ENCODE data around the gene LCMT1.
"Not testable (repeated sequence)": the region's sequence is repeated elsewhere in the genome, so short reads cannot be mapped to it uniquely, and the experiment has no call there.

The LCMT1 gene

DNA sequence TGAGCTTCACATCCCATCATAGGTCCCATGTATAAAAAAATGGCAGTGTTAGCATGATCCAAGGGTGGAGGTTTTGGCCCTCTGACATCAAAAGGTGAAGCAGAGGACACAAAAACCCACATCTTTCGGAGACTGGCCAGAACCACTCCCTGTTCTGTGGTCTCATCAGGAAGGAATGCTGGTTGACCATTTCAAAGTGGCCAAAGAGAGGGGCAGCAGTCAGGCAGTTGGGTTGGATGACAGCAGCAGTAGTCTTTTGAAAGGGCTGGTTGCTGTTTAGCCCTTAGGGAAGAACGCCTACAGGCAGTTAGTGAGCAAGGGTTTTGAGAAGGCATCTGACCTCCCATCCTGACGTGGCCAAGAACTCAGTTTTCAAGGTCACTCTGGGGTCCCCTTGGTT lies 40.5 kb downstream of the LCMT1 start:
- no peak for DNase-seq

DNA sequence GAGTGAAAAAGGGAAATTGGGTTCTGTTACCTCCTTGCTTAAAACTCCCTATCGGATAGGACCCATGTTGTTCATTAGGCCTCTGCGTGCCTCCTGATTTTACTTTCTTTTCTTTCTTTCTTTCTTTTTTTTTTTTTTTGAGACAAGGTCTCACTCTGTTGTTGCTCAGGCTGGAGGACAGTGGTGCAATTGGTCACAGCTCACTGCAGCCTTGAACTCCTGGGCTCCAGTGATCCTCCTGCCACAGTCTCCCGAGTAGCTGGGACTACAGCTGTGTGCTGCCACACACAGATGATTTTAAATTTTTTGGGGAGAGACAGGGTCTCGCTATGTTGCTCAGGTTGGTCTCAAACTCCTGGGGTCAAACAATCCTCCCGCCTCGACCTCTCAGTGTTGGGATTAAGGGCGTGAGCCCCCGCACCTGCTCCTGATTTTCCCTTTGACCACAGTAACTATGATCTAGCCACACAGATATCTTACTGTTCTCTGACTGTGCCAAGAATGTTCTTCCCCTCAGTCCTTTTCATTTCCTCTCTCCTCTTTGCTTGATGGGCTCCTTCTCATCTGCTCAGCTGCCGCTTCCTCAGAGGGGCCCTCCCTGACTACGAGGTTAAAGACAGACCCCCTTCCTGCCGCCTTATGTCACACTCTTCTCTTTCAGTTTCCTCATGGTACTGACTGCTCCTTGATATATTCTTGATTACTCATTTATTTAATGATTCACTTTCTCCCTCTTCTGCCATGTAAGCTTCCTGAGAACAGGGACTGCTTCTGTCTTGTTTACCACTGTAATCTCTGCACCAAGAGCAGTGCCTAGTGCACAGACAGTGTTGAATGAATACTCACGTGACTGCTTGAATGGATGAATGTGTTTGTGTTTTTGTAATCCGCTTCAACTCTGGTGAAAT lies 44.3 kb downstream of the LCMT1 start:
- DNase-seq: no peak

DNA sequence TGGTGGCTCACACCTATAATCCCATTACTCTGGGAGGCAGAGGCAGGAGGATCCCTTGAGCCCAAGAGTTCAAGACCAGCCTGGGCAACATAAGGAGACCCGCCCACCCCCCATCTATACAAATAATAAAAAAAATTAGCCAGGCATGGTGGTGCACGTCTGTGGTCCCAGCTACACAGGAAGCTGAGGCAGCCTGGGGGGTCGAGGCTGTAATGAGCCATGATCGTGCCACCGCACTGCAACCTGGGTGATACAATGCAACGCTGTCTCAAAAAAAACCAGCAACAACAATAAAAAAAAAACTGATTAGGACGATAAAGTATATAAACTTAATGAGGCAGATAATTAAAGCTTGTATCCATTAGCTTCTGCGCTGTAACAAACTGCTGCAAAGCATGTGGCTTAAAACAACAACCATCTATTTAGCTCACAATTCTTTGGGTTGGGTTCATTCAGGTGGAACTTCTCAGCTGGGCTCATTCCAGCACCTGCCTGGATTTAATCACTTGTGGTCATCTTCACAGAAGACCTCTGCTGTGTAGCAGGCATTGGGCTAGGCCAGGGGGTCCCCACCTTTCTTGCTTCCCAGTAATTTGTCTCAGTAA lies 45.8 kb downstream of the LCMT1 start:
- DNase-seq: no peak

DNA sequence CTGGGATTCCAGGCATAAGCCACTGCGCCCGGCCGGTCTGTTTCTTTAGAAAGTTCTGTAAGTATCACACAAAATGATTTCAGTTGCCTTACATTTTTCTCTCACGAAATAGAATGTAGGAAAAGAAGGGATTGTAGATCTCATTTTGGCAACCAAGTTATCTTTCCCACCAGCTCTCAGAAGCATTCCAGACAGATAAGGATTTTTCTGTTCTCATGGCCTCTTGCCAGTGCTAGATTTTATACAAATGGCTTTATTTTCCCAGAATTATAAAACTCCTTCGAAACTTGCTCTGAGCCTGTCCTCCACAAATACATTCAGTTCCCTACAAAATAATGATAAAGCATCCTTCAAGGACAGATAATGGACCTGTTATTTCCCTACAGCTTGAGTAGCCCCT lies 46.9 kb downstream of the LCMT1 start:
- DNase-seq: no peak

DNA sequence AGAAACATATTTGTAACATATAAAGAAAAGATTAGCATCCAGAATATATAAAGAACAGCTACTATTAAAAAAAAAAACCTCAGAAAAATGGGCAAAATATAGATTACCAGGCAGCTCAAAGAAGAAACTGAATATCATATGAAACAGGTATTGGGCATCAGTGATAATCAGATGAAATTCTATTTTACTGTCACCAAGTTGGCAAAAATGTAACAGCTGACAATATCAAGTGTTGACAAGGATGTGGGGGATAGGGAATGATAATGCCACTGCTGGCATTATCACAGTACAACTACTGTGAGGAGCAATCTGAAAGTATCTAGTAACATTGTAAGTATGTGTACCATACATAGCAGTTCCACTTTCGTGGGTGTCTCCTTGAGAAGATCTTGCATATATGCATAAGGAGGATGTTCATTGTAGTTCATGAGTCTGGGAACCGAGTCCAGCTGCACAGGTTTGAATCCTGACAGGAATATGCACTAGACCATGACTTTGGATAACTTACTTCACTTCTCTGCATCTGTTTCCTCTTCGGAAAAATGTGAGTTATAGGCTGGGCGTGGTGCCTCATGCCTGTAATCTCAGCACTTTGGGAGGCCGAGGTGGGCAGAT lies 50.3 kb downstream of the LCMT1 start:
- DNase-seq: no peak

DNA sequence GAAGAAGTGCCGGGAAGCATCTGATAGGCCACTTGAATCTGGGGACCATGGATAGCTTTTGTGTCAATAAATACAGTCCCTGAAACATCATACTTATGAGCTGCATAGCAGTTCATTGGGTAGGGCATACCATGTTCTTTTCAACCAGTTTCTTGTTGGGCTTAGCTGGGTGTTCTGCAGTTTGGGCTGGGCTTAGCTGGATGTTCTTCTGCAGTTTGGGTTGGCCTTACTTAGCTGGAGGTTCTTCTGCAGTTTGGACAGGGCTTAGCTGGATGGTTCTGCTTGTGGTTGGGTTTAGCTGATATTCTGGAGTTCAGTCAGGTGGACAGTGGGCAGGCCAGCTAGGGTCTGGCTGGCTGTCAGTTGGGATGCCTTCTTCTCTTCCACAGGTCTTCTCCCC lies 52.1 kb downstream of the LCMT1 start:
- DNase-seq: no peak

DNA sequence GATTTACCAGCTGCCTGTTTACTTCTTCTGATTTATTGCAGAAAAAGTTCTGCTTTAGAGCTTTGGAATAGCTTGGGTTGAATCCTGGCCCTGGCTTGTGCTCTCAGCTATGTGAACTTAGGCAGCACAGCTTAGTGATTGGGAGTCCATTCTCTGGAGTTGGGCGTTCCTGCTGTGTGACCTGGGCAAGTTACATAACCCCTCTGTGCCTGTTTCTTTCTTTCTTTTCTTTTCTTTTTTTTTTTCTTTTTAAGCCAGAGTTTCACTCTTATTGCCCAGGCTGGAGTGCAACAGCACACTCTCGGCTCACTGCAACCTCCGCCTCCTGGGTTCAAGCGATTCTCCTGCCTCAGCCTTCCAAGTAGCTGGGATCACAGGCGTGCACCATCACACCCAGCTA lies 53.7 kb downstream of the LCMT1 start:
- DNase-seq: no peak

DNA sequence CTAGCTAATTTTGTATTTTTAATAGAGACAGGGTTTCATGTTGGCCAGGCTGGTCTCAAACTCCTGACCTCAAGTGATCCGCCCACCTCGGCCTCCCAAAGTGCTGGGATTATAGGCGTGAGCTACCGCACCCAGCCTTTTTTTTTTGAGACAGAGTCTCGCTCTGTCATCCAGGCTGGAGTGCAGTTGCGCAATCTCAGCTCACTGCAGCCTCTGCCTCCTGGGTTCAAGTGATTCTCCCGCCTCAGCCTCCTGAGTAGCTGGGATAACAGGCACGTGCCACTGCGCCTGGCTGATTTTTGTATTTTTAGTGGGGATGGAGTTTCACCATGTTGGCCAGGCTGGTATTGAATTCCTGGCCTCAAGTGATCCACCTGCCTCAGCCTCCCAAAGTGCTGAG lies 56.4 kb downstream of the LCMT1 start:
- DNase-seq: not testable (repeated sequence)

DNA sequence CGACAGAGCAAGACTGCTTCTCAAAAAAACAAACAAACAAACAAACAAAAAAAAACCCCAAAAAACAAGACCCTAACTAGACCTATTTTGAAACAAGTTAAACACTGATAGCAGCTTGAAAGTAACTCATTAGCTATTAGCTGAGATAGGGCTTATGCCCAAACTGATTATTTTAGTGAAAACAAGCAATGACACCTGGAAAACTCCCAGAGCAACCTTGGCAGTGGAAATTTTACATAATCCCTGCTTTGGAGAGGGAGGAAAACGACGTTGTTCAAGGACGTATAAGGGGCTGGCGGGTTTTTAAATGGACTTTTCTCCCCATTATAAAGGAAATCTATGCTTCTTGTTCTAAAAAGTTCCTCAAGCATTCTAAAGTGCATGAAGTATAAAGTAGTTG lies 59.8 kb downstream of the LCMT1 start:
- no peak for DNase-seq

DNA sequence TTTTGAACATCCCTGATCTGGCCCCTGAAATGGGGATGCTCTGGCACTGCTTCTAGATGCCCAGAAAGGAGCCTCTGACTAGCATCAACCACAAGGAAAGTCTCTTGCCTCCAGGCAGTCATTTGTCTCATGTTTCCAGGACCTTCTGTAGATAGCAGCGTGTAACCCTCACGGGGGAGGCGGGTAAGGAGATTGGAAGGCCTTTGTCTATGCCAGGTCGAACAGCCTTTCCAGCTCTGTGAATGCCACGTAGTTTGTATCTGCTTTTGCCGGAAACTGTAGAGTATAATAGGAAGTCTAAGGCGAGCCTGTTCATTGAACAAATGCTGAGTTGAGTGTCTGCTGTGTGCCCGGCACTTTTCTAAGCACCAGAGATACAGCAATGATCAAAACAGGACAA lies 61.3 kb downstream of the LCMT1 start:
- no peak for DNase-seq

DNA sequence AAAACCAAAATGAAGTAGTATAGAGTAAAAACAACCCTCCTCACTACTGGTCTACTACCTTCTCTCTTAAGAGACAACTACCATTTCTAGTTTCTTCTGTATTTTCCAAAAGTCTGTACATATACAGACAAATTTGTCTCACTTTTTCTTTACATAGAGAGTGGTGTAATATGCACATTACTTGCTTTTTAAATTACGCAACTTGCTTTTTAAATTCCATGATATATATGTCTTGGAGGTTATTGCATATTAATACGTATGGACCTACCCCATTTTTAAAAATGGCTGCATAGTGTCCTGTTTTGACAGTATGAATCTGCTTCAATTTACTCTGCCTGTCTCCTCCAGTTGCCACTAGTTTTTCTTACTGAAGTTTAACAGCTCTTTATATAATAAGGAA lies 62.7 kb downstream of the LCMT1 start:
- no peak for DNase-seq

DNA sequence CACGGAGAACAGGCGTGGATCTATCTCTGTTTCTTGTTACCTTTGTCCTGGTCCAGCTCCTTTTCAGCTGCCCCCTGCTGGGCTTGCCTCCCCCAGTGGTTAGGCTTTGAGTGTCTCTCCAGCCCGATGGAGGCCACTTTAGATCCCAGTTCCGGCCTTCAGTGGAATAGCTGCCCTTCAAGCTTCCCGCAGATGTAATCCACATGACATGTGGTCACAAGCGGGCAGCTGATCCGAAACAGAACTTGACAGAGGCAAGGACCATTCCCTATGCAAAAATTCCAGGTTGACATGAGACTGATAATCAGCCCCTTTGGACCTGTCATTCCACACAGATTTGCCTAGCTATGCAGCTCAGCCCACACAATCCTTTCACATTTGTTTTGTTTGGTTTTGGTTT lies 64.6 kb downstream of the LCMT1 start:
- DNase-seq: no peak

DNA sequence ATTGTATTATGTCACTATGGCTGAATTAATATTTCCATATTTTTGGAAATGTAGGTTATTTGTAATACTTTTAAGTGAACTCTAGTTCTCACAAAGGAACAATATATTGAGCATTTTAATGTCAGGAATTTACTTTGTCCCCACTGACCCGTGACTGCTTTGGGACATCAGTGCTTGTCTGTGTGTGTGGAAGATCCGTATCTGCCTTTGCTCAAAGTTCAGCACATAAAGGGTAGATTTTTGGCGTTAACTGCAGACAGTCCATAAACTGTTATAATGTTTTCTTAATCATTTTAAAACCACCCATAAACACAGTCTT lies 65.9 kb downstream of the LCMT1 start:
- no peak for DNase-seq

DNA sequence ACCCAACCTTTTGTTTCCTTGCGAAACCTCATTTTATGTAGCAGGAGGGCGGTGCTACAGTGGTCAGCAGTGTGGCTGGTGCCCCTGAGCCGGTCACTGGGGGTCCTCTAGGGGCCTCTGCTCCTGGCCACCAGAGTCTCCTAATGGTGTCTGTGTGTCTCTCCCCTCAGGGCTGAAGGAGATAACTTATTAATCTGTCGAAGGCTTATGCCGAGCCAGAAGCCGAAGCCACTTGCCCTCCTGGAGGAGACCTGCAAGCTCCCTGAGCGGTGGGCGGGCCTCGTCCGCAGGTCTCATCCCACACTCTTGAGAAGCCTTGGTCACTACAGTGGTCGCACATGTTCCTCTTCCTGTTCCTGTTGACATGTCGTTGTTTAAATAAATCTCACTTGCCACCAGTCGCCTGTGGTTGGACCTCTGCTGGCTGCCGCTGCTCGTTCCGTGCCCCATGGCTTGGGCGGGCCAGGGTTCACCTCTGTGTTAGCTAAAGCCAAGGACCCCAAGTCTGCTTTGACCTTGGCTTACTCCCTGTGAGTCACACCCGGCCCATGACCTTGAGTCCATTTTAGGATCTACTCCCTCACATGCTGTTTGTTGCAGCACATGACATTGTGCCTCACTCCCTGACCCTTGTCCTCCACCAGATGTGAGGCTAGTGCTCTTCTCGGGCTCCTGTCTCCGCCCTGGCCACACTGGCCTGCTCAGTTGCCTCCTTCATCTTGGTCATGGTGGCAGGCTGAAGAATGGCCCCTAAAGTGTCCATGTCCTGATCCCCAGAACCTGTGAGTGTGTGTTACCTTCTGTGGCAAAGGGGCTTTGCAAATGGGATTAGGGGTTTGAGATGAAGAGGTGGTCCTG lies 66.5 kb downstream of the LCMT1 start:
- no peak for DNase-seq

DNA sequence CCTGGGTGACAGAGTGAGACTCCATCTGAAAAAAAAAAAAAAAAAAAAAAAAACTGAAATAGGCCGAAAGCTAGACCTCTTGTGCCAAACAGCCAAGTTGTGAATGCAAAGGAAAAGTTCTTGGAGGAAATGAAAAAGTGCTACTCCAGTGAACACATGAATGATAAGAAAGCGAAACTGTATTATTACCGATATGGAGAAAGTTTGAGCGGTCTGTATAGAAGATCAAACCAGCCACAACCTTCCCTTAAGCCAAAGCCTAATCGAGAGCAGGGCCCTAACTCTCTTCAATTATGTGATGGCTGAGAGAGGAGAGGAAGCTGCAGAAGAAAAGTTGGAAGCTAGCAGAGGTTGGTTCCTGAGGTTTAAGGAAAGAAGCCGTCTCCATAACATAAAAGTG lies 69.7 kb downstream of the LCMT1 start:
- DNase-seq: not testable (repeated sequence)

DNA sequence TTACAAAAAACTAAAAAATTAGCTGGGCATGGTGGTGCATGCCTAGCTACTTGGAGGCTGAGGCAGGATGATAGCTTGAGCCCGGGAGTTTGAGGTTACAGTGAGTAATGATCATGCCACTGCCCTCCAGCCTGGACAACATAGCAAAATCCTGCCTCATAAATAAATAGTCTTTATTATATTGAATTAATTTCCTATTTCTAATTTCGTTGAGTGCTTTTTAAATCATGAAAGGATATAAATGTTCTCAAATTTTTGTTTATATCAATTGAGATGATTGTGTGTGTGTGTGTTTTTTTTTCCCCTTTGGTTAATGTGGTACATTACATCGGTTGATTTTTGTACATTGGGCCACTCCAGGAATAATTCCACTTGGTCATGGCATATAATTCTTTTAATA lies 73.2 kb downstream of the LCMT1 start:
- no peak for DNase-seq

DNA sequence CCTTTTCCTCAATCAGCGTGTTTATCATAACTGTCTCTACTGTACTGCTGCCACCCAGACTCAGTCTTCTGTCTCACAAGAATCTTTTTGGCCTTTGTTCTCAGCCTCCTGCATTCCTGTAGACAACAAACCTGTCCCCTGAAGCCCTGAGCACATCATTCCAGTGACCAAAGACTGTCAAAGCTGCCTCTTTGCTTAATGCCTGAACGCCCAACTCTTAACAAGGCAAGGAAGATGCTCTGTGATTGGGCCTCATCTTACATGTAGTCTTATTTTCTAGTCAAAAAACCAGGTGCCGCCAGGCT lies 75.9 kb downstream of the LCMT1 start:
- no peak for DNase-seq

DNA sequence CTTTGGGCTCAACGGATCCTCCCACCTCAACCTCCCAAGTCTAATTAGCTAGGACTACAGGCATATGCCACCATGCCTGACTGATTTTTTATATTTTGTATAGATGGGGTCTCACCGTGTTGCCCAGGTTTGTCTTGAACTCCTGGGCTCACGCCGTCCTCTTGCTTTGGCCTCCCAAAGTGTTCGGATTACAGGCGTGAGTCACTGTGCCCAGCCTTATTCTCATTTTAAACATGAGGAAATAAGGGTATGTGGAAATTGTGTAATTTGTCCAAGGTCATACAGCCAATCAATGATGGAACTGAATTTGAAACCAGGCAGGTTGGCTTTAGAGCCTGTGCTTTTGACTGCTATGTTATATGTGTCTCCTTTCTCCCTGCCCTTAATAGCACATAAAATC lies 77.8 kb downstream of the LCMT1 start:
- DNase-seq: no peak

DNA sequence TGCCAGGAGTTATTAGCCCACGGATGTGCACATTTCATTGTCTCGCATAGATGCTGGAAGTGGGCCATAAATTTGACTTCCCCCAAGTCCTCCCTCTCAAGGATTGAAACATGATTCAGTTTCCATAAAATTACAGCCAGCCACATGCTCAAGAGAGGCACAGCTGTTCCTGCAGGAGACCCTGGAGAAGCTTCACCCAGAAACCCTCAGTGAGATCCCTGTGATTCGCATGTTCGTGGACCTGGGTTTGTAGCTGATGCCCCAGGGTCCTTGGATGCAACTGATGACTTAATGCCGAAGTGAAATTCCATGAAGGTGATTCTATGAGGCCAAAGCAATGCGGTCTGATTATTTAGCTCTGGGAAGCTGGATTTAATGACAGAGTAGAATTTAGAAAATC lies 80.6 kb downstream of the LCMT1 start:
- no peak for DNase-seq

DNA sequence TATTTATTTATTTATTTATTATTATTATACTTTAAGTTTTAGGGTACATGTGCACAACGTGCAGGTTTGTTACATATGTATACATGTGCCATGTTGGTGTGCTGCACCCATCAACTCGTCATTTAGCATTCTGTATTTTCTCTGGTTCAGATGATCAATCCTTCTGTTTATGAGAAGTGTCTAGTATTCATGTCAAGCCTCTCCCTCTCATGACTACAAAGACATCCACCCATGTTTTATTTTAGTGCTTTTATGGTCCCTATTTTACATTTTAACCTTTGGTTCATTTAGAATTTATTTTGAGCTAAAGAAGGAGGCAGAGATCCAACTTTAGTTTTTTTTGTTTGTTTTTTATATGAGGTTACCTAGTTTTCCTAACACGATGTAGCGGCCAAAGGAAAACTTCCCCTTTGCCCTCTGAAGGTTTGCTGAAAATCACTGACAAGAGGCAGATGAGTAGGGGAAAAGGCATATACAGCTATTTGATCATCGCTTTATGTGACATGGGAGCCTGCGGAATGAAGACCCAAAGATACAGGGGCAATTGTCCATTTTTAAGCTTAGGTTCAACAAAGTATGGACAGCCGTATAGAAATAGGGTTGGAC lies 82.8 kb downstream of the LCMT1 start:
- no peak for DNase-seq

DNA sequence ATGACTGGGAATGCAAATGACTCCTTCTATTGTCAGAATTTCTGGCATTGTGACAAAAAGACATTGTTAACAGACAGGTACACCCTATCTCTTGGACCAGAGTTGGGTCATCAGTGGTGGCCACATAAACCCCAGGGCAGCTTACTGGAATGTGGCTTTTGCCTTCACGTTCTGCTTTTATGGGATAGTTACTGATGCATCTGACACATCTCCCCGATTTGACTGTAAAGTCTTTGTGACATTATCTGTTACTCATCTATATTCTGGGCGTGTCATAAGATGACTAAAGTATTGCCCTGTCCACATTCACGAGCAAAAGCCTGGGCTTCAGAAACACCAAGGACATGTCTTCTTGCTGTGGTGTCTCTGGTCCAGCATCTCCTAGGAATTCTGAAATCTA lies 86.5 kb downstream of the LCMT1 start:
- no peak for DNase-seq

DNA sequence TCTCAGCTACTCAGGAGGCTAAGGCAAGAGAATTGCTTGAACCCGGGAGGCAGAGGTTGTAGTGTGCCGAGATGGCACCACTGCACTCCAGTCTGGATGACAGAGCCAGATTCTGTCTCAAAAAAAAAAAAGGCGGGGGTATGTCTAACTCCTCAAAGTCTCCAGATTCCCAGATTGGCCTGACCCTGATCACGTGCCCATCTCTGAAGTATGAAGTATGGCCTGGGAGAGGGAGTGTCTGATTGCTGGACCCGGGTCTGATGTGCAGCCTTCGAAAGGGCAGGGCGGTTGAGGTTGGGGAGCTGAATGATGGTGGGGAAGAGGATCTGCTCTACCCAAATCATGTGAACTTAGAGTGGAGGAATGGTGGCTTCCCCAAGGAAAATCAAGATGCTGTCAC lies 87.9 kb downstream of the LCMT1 start:
- no peak for DNase-seq

DNA sequence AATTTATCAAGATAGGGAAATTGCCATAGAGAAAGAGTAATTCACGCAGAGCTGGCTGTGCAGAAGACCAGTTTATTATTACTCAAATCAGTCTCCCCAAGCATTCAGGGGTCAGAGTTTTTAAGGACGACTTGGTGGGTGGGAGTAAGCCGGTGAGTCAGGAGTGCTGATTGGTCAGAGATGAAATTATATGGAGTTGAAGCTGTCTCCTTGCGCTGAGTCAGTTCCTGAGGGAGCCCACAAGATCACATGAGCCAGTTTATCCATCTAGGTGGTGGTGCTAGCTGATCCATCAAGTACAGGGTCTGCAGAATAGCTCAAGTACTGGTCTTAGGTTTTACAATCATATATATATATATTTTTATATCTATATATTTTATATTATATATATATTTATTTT lies 99.2 kb downstream of the LCMT1 start:
- no peak for DNase-seq

Data from GF-D8 (cell line).